ENCODE results near the gene APCDD1L.
"Not testable (repeated sequence)": the region's sequence is repeated elsewhere in the genome, so short reads cannot be mapped to it uniquely, and the experiment has no call there.

APCDD1L gene

GRCh38 chr20:58513580-58514285 lies 1.5 kb downstream of the APCDD1L start:
- TF ChIP-seq CTCF (IDR thresholded peaks at IDR 0.05; ENCODE audit: extremely low read depth, missing control alignments) = no peak
- DNase-seq (ENCODE audit: low spot score) = no peak

- no peak for DNase-seq (ENCODE audit: low spot score)
- no peak for TF ChIP-seq CTCF (IDR thresholded peaks at IDR 0.05; ENCODE audit: extremely low read depth, missing control alignments)
Observed at GRCh38 chr20:58512808-58513552, 2.2 kb downstream of the APCDD1L start.

- TF ChIP-seq CTCF (IDR thresholded peaks at IDR 0.05; ENCODE audit: extremely low read depth, missing control alignments) = no peak
- no peak for DNase-seq (ENCODE audit: low spot score)
Observed at GRCh38 chr20:58511861-58512260, 3.3 kb downstream of the APCDD1L start.

GRCh38 chr20:58511364-58511763 lies 3.8 kb downstream of the APCDD1L start:
- no peak for TF ChIP-seq CTCF (IDR thresholded peaks at IDR 0.05; ENCODE audit: extremely low read depth, missing control alignments)
- DNase-seq (ENCODE audit: low spot score) = no peak

- no peak for DNase-seq (ENCODE audit: low spot score)
- TF ChIP-seq CTCF (IDR thresholded peaks at IDR 0.05; ENCODE audit: extremely low read depth, missing control alignments) = no peak
Observed at GRCh38 chr20:58510921-58511320, 4.3 kb downstream of the APCDD1L start.

- DNase-seq (ENCODE audit: low spot score) = no peak
- no peak for TF ChIP-seq CTCF (IDR thresholded peaks at IDR 0.05; ENCODE audit: extremely low read depth, missing control alignments)
Observed at GRCh38 chr20:58508762-58509395, 6.3 kb downstream of the APCDD1L start.

- DNase-seq (ENCODE audit: low spot score) = not testable (repeated sequence)
Observed at GRCh38 chr20:58506999-58507398, 8.2 kb downstream of the APCDD1L start.

Data from GM20000 (cell line).